Measurements from ENCODE around the gene EGF. TPM values are rescaled to one million over a fixed set of nuclear protein-coding genes. Genes with fewer than 3 reads are reported as not detected.
A peak's percentile ranks its signal among the peaks of the same experiment; 100 is the strongest.

EGF gene
- total RNA-seq, 1 experiment from 2014 or later = not detected

GRCh38 chr4:109996526-109996925, 83.8 kb downstream of the EGF start:
- ATAC-seq (no peak), DNase-seq (ENCODE audit: low read depth, low spot score) (no peak)
- BruUV-seq (replicated peaks) = no TSS peak
- Histone ChIP-seq H3K27me3 (ENCODE audit: control insufficient read depth, insufficient read depth, low read length) (no peaks in the 10 kb centered on the region; the same call in 1 of the 2 replicates), H3K9me3 (ENCODE audit: control insufficient read depth, insufficient read depth, low read depth, low read length) (no peaks in the 10 kb centered on the region), H3K4me3 (ENCODE audit: low read depth in 2 of 2, low read length in 2 of 2) (no peak overlapping the region), H3K4me1 (ENCODE audit: control insufficient read depth, insufficient read depth, low read length) (no peaks in the 10 kb centered on the region), H3K27ac (ENCODE audit: low read length) (no peak overlapping the region), H3K36me3 (ENCODE audit: control insufficient read depth, insufficient read depth, low read length) (no peaks in the 10 kb centered on the region)
- intact Hi-C loops (cut with micrococcal nuclease; ENCODE audit: unreplicated experiment) (loop anchor here (5.0 kb wide), 1 partner anchor 1631 kb away; no protein-coding TSS in a partner anchor), in situ Hi-C loops (cut with HindIII; ENCODE audit: low pct_unique_long_range_greater_than_20kb, low sequenced_read_pairs) (no loop called here)
- CTCF ChIA-PET = no interaction called here
- TF ChIP-seq, protein P1, sequence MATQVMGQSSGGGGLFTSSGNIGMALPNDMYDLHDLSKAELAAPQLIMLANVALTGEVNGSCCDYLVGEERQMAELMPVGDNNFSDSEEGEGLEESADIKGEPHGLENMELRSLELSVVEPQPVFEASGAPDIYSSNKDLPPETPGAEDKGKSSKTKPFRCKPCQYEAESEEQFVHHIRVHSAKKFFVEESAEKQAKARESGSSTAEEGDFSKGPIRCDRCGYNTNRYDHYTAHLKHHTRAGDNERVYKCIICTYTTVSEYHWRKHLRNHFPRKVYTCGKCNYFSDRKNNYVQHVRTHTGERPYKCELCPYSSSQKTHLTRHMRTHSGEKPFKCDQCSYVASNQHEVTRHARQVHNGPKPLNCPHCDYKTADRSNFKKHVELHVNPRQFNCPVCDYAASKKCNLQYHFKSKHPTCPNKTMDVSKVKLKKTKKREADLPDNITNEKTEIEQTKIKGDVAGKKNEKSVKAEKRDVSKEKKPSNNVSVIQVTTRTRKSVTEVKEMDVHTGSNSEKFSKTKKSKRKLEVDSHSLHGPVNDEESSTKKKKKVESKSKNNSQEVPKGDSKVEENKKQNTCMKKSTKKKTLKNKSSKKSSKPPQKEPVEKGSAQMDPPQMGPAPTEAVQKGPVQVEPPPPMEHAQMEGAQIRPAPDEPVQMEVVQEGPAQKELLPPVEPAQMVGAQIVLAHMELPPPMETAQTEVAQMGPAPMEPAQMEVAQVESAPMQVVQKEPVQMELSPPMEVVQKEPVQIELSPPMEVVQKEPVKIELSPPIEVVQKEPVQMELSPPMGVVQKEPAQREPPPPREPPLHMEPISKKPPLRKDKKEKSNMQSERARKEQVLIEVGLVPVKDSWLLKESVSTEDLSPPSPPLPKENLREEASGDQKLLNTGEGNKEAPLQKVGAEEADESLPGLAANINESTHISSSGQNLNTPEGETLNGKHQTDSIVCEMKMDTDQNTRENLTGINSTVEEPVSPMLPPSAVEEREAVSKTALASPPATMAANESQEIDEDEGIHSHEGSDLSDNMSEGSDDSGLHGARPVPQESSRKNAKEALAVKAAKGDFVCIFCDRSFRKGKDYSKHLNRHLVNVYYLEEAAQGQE (IDR thresholded peaks at IDR 0.05; ENCODE audit: insufficient read depth in 1 of 2, low read depth in 2 of 2, low read length in 1 of 2) = no peak
- TF ChIP-seq POLR2AphosphoS5 (IDR thresholded peaks at IDR 0.05; ENCODE audit: low read depth, low read length) (no peak), SIN3A (IDR thresholded peaks at IDR 0.05; ENCODE audit: borderline replicate concordance, insufficient read depth, low read depth, low read length) (no peak), TCF7L2 (IDR thresholded peaks at IDR 0.05; ENCODE audit: low read depth, low read length) (no peak)
- TF ChIP-seq, protein P2, sequence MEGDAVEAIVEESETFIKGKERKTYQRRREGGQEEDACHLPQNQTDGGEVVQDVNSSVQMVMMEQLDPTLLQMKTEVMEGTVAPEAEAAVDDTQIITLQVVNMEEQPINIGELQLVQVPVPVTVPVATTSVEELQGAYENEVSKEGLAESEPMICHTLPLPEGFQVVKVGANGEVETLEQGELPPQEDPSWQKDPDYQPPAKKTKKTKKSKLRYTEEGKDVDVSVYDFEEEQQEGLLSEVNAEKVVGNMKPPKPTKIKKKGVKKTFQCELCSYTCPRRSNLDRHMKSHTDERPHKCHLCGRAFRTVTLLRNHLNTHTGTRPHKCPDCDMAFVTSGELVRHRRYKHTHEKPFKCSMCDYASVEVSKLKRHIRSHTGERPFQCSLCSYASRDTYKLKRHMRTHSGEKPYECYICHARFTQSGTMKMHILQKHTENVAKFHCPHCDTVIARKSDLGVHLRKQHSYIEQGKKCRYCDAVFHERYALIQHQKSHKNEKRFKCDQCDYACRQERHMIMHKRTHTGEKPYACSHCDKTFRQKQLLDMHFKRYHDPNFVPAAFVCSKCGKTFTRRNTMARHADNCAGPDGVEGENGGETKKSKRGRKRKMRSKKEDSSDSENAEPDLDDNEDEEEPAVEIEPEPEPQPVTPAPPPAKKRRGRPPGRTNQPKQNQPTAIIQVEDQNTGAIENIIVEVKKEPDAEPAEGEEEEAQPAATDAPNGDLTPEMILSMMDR (IDR thresholded peaks at IDR 0.05) = no peak
- POLR2A ChIA-PET = no interaction called here

GRCh38 chr4:109998867-109999584, 86.3 kb downstream of the EGF start:
- TF ChIP-seq TCF7L2 (IDR thresholded peaks at IDR 0.05; ENCODE audit: low read depth, low read length) (no peak), POLR2AphosphoS5 (IDR thresholded peaks at IDR 0.05; ENCODE audit: low read depth, low read length) (no peak)
- TF ChIP-seq, protein P2 (IDR thresholded peaks at IDR 0.05) = peak; percentile 59; the same call in 1 of the 2 replicates
- POLR2A ChIA-PET = no interaction called here
- no peaks in the 10 kb centered on the region for H3K4me1 ChIP-seq (ENCODE audit: control insufficient read depth, insufficient read depth, low read length)
- DNase-seq (ENCODE audit: low read depth, low spot score) = peak; percentile 35
- ATAC-seq = peak; percentile 68
- CTCF ChIA-PET = interaction anchor here (0.5 kb wide), 1 partner anchor 511 kb away, joined by 3 read pairs; no protein-coding TSS in a partner anchor
- BruUV-seq (replicated peaks) = no TSS peak
- no peaks in the 10 kb centered on the region for H3K36me3 ChIP-seq (ENCODE audit: control insufficient read depth, insufficient read depth, low read length)
- no peaks in the 10 kb centered on the region for H3K9me3 ChIP-seq (ENCODE audit: control insufficient read depth, insufficient read depth, low read depth, low read length)
- in situ Hi-C loops (cut with HindIII; ENCODE audit: low pct_unique_long_range_greater_than_20kb, low sequenced_read_pairs) = no loop called here
- no peaks in the 10 kb centered on the region for H3K27me3 ChIP-seq (ENCODE audit: control insufficient read depth, insufficient read depth, low read length)
- H3K4me3 ChIP-seq (ENCODE audit: low read depth in 2 of 2, low read length in 2 of 2) = no peak overlapping the region
- H3K27ac ChIP-seq (ENCODE audit: low read length) = no peak overlapping the region
- intact Hi-C loops (cut with micrococcal nuclease; ENCODE audit: unreplicated experiment) = loop anchor here (2.0 to 5.0 kb wide), 2 partner anchors 516 to 1628 kb away; no protein-coding TSS in a partner anchor
